ENCODE results near the gene GJC1.

GRCh38 chr17:44828919-44829522 lies 1.1 kb downstream of the GJC1 start:
- TF ChIP-seq, protein P1, sequence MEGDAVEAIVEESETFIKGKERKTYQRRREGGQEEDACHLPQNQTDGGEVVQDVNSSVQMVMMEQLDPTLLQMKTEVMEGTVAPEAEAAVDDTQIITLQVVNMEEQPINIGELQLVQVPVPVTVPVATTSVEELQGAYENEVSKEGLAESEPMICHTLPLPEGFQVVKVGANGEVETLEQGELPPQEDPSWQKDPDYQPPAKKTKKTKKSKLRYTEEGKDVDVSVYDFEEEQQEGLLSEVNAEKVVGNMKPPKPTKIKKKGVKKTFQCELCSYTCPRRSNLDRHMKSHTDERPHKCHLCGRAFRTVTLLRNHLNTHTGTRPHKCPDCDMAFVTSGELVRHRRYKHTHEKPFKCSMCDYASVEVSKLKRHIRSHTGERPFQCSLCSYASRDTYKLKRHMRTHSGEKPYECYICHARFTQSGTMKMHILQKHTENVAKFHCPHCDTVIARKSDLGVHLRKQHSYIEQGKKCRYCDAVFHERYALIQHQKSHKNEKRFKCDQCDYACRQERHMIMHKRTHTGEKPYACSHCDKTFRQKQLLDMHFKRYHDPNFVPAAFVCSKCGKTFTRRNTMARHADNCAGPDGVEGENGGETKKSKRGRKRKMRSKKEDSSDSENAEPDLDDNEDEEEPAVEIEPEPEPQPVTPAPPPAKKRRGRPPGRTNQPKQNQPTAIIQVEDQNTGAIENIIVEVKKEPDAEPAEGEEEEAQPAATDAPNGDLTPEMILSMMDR (IDR thresholded peaks at IDR 0.05), result no peak
- TF ChIP-seq POLR2AphosphoS5 (IDR thresholded peaks at IDR 0.05), result peak in 2 of 3 donors; percentile 20 to 48
- TF ChIP-seq POLR2A (IDR thresholded peaks at IDR 0.05), result no peak

Measured in breast epithelium (tissue), 3 donors.